Measurements from ENCODE around the gene TUBGCP2.

TUBGCP2 gene

DNA sequence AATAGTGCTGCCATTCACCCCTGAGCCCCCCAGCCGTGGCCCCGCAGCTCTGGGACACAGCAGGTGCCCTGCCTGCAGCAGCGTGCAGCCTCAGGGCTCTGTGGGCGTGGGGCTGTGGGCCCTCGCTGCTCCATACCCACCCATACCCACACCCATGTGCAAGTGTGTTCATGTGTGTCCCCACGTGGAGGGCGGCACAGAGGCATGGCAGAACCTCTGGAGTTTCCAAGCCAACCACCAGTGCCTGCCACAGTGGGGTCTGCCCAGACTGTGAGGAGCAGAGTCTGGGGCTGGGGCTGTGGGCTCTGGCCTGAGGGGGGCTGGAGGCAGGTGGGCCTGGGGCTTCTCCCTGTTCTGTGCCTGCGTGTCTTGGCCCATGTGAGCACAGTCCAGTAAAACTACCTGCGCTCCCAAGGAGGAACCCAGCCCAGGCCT, 40.9 kb upstream of the TUBGCP2 start:
- DNase-seq (ENCODE audit: low spot score) = no peak
- in situ Hi-C loops (cut with MboI; ENCODE audit: low sequenced_read_pairs, unreplicated experiment) = no loop called here
- TF ChIP-seq, protein P1, sequence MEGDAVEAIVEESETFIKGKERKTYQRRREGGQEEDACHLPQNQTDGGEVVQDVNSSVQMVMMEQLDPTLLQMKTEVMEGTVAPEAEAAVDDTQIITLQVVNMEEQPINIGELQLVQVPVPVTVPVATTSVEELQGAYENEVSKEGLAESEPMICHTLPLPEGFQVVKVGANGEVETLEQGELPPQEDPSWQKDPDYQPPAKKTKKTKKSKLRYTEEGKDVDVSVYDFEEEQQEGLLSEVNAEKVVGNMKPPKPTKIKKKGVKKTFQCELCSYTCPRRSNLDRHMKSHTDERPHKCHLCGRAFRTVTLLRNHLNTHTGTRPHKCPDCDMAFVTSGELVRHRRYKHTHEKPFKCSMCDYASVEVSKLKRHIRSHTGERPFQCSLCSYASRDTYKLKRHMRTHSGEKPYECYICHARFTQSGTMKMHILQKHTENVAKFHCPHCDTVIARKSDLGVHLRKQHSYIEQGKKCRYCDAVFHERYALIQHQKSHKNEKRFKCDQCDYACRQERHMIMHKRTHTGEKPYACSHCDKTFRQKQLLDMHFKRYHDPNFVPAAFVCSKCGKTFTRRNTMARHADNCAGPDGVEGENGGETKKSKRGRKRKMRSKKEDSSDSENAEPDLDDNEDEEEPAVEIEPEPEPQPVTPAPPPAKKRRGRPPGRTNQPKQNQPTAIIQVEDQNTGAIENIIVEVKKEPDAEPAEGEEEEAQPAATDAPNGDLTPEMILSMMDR (IDR thresholded peaks at IDR 0.05; ENCODE audit: borderline replicate concordance, control extremely low read depth, extremely low read depth, insufficient read depth, missing control alignments) = no peak

DNA sequence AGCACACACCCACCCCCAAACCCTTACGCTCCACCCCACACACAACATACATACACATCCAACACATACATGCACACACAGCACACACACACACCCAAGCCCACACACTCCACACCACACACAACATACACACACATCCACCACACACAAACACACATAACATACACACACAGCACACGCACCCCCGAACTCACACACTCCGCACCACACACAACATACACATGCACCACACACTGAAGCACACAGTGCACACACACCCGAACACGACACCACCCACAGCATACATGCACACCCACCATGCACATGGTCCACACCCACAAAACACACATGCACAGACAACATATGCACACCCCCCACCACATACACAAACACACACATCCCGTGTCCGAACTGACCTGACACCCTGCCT, 40.5 kb upstream of the TUBGCP2 start:
- DNase-seq (ENCODE audit: low spot score) = no peak
- TF ChIP-seq, protein P1 (IDR thresholded peaks at IDR 0.05; ENCODE audit: borderline replicate concordance, control extremely low read depth, extremely low read depth, insufficient read depth, missing control alignments) = no peak
- in situ Hi-C loops (cut with MboI; ENCODE audit: low sequenced_read_pairs, unreplicated experiment) = no loop called here

DNA sequence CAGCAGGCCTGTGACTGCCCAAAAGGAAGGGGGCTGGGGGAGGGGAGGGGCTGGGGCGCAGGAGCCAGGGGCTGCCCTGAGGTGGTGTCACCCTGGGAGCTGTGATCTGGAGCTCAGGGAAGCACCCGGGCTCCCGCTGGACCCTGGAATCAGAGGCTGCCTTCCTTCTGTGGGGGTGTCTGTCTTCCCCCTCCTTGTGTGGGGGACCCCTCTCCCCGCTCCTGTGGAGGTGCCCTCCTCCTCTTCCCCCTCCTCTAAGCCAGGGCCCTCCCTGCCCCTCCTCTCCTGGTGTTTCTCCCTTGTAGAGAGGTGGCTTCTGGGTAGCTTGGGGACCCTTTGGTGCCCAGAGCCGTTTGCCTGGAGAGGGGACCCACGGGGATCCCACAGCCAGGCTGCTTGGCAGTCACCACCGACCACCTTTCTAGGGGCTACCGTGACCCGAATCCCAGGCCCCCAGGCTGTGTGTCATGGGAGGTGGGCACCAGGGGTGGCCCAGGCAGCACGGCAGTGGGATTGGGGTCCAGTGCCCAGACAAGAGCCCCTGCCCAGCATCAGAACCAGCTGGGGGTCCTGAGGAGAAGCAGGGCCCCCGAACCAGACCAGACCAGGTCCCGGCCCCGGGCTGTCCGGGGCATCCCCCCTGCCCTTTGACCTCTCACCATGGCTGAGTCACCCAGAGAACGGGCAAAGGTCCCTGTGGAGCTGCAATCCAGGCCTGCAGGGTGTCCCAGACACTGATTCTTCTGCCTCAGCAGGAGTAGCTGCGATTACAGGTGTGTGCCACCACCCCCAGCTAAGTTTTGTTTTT, 39.2 kb upstream of the TUBGCP2 start:
- TF ChIP-seq, protein P1 (IDR thresholded peaks at IDR 0.05; ENCODE audit: borderline replicate concordance, control extremely low read depth, extremely low read depth, insufficient read depth, missing control alignments) = no peak
- in situ Hi-C loops (cut with MboI; ENCODE audit: low sequenced_read_pairs, unreplicated experiment) = no loop called here
- no peak for DNase-seq (ENCODE audit: low spot score)

DNA sequence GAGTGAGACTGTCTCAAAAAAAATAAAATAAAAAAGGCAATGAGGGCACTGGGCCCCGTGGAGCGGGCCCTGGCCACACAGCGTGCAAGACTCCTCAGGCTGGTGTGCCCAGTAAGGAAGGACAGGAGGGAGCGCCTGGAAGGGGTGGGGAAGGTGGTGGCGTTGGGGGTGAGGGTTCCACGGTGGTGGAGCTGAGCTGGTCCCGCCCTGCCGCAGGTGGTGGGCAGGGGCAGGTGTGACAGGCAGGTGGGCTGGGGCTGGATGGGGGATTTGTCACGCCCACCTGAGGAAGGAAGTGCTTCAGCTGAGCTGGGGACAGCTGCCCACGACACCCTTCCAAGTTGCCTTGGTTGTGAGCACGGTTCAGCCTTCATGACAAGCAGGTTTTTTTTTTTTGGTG, 37.7 kb upstream of the TUBGCP2 start:
- DNase-seq (ENCODE audit: low spot score) = no peak
- TF ChIP-seq, protein P1 (IDR thresholded peaks at IDR 0.05; ENCODE audit: borderline replicate concordance, control extremely low read depth, extremely low read depth, insufficient read depth, missing control alignments) = no peak
- in situ Hi-C loops (cut with MboI; ENCODE audit: low sequenced_read_pairs, unreplicated experiment) = no loop called here

DNA sequence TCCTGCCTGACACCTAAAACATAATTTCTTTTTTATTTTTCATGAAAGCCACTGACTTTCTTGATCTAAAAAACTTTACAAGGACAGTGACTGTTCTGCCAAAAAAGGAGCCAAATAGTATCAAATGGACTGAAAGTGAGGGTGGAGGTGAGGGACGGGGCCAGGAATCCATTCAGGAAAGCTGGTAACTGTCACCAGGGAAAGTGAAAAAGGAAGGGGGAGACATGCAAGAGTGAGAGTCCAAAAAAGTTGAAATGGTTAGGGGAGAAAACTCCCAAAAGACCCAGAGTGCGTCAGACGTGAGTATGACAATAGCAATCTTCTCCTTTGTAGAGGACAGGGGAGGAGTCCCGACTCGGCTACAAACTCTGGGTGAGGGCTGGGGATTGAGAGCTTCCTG, 35.6 kb upstream of the TUBGCP2 start:
- TF ChIP-seq, protein P1 (IDR thresholded peaks at IDR 0.05; ENCODE audit: borderline replicate concordance, control extremely low read depth, extremely low read depth, insufficient read depth, missing control alignments) = no peak
- no peak for DNase-seq (ENCODE audit: low spot score)
- in situ Hi-C loops (cut with MboI; ENCODE audit: low sequenced_read_pairs, unreplicated experiment) = no loop called here

DNA sequence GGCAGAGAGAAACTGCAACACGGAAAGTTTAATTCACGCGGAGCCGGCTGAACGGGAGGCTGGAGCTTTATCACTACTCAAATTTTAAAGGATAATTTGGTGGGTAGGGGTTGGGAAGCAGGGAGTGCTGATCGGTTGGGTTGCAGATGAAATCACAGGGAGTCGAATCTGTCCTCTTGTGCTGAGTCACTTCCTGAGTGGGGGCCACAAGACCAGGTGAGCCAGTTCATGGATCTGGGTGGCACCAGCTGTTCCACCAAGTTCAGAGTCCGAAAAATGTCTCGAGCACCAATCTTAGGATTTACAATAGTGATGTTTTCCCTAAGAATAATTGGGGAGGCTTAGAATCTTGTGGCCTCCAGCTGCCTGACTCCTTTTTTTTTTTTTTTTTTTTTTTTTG, 34.9 kb upstream of the TUBGCP2 start:
- DNase-seq (ENCODE audit: low spot score) = no peak
- in situ Hi-C loops (cut with MboI; ENCODE audit: low sequenced_read_pairs, unreplicated experiment) = no loop called here
- TF ChIP-seq, protein P1 (IDR thresholded peaks at IDR 0.05; ENCODE audit: borderline replicate concordance, control extremely low read depth, extremely low read depth, insufficient read depth, missing control alignments) = no peak

Measured in GM13976 (cell line).